Stimulated activated CD8-positive, alpha-beta memory T cell treated with anti-CD3 and anti-CD28 coated beads, Interleukin-15, amount 100 ng/mL, for 24 hours (primary cell): ENCODE measurements around the gene ATP6V0D1.

Experiments used
- DNase-seq: peaks from one replicate; pipeline ENCODE4 v3.0.0-alpha.2; 2020; ENCODE audit warnings: low read depth

The ATP6V0D1 gene

DNA sequence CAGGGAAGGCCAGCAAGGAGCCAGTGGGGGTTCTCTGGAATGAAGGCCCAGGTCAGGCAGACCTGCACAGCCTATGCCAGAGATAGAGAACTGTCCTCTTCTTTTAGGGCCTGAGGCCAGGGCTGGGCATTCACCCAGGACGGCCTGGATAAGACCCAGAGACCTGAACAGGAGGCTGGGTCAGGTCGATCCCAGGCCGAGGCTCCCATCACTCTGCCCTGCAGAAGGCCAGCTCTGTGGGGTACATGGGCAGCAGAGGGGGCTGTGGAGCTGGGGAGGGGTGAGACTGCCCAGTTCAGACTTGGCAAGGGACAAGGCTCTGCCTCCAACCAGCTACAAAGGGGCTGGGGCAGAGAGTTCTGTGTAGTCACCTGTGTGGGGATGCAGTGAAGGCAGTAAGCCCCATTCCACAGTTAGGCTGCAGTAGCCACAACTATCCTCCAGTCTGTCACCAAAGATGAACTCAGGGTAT is 35.5 kb downstream of the ATP6V0D1 start:
- no peak for DNase-seq

DNA sequence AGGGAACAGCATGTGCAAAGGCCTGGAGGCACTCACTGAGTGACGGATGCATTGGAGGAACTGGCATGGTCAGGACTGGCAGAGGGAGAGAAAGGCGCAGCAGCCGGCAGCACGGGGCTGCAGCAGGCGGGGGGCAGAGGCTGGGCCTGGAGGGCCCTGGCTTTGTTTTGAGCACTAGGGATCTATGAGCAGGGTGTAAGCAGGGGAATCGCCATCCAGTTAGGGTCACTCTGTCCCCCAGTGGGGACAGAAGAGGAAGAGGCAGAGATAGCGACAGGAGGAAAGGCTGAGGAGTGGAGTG is 35.9 kb downstream of the ATP6V0D1 start:
- DNase-seq = no peak

DNA sequence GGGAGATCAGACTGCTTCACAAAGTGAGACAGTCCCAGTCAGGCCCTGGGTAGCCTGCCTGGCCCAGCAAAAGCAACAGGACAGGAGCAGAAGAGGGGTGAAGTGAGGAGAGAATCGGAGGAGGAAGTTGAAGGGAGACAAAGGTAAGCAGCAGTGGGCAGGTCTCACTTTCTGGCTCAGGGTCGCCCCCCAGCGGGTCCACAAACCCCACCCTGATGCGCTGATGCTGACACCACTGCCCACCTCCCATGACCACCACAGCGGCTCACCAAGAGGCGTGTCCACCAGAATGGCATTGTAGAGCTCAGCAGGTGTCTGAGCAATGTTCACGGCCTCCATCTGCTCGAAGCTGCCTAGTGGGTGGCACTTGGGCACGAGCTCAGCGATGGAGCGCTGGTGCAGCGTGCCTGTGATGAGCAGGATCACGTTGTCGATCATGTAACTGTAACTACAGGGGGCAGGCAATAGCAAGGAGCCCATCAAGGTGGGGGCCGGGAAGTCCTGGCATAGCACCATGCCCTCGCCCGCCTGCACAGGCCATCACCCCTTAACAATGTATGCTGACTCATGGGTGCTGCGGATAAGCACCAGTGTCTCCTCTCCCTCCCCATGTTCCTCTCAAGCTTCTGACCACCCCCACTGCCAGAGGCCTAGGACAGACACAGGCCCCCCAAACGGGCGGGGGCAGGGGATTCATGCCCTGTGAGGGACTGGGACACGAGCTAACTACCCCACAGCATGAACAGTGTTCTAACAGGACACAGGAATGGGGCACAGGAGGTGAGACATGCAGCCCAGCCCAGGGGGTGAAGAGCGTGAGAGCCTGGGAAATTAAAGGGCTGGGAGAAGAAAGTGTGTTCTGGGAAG is 36.5 kb downstream of the ATP6V0D1 start:
- DNase-seq = no peak

DNA sequence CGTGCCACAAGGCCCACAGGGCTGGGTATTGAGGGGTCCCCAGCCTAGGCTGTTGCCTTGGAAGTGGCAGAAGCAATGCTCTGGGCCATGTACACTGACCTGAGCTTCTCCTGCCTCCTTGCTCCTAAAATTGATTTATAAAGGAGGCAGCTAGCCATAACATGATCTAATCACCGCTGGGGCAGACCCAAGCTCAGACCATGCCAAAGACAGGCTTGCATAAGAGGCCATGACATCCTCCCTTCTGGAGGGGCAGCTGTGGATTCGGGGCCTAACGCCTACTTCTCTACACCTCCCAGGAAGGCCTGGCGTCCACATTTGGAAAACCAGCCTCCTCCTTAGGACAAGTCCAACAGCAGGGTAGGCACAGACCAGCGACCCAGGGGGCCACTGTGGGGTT is 37.7 kb downstream of the ATP6V0D1 start:
- DNase-seq = no peak

DNA sequence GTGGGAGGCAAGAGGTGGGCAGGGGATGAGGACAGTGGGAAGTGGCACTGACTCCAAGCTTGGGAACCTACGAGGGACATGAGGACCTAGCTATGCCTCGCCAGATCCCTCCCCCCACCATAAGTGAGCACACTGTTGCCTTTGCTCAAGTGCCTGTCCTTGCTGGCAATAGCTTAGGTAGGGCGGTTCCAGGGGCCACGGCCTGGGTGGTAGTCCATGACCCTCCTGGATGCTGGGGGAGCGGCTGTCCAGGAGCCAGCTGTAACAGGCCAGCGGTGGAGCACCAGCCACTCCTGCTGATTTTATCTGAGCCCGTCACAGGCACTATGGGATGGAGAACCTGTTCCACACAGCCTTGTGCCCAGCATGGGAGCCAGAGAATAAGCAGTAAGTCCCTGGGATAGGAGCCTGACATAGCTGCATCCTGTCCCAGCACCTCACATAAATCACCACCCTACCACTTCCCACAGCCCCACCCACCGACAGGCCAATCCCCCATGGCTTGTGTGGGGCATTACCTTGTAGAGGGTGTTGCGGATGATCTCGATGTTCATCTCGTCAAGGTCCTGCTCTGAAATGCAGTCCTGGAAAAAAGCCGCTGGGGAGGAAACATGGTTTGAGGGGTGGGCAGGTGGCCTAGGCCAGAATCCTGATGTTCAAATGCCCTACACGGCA is 38.2 kb downstream of the ATP6V0D1 start:
- no peak for DNase-seq

DNA sequence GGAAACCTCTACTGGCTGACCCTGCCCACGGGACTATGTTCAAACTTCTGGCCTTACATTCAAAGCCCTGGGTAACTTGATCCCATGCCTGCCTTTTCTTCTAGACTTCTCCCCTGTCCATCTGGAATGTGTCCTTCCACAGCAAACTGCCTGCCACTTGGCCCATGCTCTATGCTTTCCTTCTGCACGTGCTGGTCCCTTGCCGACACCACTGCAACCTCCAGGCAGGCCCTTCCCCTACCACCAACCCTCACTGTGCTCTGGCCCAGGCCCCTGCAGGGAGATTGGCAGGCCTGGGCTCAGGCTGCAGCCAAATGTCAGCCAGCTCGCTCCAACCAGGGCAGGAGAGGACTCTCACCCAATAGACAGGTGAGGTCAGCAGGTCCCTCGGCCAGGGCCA is 39.0 kb downstream of the ATP6V0D1 start:
- no peak for DNase-seq

DNA sequence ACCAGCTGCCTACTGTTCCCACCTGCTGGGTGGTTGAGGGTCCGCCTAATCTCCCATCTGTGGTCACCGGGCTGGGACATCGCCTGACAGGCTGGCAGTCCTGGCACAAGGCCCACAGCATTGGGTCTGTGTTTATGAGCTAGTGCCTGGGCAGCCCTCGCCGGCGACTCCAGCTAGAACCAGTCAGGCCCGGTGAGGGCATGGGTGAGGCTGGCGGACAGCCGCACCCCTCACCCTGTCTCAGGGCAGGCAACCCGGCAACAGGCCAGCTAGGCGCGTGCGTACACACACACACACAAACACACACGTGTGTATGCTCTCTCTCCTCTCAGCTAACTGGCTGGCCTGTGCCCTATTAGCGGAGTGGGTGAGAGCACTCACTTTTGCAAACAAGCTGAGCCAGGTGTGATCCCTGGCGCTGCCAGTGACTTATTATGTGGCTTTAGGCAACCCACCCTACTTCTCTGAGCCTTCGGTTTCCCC is 39.6 kb downstream of the ATP6V0D1 start:
- no peak for DNase-seq

DNA sequence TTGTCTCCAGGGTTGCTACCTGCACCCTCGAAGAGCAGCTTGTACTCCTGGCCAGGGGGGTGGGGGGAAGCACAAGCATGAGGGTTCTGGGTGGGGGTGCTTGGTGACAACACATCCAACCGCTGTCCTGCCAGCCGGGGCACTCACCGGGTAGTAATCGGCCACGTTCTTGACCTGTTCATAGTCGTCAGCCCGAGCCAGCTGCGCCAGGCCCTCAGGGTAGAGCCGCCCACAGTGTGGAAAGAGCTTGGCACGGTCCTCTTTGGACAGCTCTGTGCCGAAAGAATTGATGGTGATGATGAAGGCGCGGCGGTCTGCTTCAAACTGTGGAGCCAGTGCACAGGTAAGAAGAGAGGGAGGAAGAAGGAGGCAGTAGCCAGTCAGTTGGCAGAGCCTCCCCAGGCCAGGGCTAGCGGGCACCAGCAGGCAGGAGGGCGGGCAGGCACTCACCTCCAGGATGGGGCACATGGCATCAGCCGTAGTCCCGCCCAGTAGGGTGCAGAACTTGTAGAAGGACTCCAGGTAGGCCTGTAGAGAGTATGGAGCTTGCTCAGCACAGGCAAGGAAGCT is 42.0 kb downstream of the ATP6V0D1 start:
- DNase-seq = no peak

DNA sequence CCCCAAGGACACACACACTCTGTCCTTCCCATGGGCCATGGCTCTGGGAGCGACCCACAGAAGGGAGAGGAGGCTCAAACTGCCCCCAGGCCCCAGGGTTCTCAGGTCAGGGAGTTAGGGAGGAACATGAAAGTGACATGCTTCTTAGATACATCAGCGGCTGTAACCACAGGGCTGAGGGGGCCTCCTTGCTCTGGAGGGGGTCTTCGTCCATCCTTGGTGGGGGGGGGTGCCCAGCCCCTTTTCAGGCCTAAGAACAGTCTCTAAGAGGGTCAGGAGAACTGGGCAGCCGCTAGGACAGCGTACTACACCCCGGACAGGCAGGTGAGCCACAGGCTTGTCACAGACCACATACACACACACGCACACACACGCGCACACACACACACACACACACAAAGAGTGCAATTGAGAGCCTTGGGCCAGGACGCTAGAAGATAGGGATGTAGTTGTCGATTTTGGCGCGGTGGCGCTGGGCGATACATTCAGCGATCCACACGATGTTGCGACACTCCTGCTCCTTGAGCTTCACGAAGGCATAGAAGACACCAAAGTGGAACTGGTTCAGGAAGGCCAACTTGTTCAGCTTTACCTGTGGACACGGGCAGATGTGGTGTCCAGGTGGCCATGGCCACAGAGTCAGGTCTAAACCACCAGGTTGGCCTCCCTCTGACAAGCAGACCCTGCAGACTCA is 42.7 kb downstream of the ATP6V0D1 start:
- DNase-seq = no peak

DNA sequence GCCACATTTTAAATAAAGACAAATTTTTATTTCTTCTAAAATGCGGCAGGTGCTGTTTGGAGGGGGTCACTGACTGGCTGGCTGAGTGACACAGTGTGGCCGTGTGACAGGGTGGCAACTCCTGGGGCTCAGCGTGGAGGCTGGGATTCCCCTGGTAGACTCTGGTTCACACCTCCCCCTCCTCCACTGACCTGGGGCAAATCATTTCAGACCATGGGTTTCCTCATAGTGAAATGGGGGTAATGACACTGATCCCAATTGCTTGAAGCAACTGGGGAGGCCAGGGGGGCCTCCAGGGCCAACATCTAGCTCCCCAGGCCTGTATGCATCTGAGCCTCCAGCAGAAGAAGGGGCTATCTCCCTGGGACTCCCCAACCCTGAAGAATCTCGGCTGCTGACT is 43.4 kb downstream of the ATP6V0D1 start:
- DNase-seq = no peak

DNA sequence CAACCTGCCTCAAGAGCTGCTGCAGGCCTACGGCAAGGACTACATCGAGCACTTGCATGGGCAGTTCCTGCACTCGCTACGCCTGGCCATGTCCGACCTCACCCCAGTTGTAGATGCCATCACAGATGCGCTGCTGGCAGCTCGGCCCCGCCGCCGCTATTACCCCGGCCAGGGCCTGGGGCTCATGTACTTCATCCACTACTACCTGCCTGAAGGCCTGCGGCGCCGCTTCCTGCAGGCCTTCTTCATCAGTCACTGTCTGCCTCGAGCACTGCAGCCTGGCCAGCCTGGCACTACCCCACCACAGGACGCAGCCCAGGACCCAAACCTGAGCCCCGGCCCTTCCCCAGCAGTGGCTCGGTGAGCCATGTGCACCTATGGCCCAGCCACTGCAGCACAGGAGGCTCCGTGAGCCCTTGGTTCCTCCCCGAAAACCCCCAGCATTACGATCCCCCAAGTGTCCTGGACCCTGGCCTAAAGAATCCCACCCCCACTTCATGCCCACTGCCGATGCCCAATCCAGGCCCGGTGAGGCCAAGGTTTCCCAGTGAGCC is 44.2 kb downstream of the ATP6V0D1 start:
- no peak for DNase-seq

DNA sequence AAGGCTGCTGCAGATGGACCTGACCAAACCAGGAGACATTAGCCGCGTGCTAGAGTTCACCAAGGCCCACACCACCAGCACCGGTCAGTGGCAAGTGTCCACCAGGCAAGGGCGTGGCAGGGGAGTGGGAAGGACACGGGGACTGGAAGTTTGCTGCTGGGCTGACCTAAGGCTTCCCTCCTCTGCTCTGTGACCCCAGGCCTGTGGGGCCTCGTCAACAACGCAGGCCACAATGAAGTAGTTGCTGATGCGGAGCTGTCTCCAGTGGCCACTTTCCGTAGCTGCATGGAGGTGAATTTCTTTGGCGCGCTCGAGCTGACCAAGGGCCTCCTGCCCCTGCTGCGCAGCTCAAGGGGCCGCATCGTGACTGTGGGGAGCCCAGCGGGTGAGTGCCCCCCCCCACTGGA is 45.2 kb downstream of the ATP6V0D1 start:
- no peak for DNase-seq

DNA sequence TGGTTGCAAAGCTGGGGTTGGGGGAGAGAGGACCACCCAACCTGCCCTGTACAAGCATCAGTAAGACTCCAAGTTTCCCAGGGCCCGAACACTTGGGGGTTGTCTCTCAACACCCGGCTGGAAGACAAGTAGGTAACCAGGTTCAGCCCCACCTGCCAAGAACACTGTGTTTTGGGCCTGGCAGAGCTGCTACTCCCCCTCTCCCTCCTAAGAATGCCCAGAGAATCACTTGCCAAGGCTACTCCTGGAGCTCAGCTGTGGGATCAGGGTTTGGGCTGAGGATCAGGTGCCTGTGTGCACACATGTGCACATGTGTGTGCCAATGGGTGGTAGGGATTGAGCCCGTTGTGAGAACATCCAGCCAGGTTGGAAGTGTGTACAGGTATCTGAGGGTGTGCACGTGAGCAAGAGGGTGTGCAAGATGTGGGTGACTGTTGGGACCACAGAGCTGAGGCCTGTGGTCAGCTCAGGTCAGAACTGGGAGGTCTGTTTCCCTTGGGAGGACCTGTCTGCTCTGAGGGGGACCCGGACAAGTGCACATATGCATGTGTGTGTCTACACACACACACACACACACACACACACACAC is 47.7 kb downstream of the ATP6V0D1 start:
- no peak for DNase-seq

DNA sequence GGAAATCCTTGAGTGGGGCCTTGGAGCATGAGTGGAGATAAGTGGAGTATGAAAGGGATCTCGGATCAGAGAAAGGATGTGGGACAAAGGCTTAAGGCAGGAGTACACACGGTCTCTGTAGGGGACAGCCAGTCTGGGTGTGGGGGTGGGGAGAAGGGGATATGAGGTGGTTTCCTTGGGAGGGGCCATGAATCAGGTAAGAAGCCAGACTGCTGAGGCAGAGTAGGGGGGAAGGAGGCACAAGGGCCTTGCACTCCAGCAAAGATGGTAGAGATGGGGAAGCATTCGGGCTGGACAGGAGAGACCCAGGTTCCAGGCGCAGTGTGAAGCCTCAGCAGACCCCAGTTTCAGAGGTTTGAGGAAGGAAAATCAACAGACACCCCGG is 48.5 kb downstream of the ATP6V0D1 start:
- no peak for DNase-seq

DNA sequence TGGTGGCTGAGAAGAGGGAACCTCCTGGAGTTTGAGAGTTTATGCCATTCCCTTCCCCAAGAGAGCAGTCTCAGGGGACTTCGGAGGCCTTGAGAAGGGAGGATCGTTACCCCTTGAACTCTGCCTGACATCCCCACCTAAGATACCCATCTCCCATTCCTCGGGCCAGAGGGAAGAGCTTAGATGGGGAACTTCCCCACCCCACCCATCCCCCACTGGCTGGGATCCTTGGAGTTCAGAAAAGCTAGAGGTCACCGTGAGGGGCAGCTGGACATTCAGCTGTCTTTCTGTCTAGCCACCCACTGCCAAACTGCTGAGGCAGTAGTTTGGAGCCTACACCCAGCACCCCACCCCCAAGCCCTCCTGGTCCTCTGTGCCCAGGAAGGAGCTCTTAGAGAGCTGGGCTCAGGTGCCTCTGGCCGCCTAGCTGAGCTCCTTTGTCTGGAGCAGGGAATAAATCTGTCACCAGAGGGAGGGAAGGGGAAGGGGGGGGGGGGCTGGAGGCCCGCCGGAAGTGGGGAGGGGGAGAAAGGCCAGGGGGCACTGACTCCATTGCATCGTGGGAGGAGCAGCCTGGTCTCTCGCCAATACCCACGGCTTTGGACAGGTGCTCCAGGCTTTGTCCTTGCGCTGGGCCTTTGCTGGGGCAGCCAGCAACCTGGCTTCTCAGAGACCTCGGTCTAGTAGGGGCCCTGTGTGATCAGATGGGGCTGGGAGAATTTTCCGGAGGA is 49.0 kb downstream of the ATP6V0D1 start:
- no peak for DNase-seq

DNA sequence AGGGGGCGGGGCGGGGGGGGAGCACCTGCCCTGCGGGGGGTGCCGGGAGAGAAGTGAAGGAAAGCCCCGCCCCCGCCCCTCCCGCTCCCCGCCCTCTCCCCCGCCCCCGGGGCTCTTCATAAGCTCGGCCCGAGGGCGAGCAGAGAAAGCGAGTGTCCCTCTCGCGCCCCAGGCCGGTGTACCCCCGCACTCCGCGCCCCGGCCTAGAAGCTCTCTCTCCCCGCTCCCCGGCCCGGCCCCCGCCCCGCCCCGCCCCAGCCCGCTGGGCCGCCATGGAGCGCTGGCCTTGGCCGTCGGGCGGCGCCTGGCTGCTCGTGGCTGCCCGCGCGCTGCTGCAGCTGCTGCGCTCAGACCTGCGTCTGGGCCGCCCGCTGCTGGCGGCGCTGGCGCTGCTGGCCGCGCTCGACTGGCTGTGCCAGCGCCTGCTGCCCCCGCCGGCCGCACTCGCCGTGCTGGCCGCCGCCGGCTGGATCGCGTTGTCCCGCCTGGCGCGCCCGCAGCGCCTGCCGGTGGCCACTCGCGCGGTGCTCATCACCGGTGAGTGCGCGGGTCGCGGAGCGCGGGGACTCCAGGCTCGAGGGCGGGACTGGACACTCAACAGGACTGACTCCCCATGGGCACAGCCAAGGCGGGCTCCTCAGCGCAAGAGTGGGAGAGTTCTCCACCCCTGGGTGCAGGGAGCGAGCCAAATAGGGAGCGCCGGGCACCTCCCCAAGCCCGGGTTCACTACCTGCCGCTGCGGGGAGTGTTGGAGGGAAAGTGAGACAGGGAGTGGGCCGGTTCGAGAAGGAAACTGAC is 49.8 kb downstream of the ATP6V0D1 start, which contains the start of gene HSD11B2:
Gene HSD11B2 (plus strand): TSS at position 145 of the 798 bp plus-strand sequence. CDS start 128 bp downstream, at position 273.
- no peak for DNase-seq

DNA sequence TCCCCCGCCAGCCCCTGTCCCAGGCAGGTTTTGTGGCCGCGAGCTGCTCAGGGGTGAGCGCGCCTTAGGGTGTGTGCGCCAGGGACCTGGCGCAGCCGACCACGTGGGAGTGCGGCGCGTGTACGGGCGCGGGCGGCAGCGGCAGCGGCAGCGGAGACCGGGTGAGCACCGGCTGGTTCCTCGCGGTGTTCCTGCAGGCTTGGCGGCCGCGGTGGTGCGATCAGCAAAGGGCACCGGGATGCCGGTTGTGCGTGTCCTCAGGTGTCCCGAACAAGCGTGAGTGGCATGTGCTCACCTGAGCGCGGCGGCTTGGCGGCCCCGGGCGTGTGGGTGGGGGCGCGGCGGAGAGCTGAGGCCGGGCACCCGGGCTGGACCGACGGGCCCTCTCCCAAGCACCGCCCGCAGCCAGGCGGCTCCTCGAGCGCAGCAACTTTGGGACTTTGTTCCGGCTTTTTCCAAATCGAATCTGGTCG is 50.4 kb downstream of the ATP6V0D1 start:
- DNase-seq = no peak

DNA sequence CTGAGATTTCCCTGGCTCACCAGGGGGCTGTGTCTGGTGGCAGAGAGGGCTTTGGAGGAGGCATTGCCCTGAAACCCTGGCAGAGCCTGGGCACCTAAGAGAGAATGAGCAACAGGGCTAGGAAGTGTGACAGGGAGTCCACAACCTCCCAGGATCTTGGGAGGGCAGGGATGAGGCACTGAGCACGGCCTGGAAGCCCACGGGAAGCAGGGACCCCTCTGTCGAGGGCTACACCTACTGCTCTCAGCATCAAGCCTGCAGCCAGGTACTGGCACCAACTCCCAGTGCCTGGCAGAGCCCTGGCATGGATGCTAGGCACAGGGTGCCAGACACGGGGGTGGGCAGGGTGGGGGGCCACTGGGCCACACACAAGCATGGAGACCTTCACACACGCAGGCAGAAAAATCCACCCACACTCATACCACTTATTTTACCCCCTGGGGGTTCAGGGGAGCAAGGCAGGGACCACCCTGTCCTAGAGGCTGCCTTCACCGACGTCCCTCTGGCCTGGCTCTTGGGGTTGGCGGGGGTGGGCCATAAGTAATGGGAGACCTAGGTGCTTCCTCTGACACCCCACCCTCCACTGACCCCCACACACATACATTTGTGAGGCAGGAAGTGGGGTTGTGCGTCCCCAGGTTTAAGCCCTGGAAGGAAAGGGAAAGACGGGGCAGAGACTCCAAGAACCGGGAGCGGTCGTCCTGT is 51.0 kb downstream of the ATP6V0D1 start:
- no peak for DNase-seq

DNA sequence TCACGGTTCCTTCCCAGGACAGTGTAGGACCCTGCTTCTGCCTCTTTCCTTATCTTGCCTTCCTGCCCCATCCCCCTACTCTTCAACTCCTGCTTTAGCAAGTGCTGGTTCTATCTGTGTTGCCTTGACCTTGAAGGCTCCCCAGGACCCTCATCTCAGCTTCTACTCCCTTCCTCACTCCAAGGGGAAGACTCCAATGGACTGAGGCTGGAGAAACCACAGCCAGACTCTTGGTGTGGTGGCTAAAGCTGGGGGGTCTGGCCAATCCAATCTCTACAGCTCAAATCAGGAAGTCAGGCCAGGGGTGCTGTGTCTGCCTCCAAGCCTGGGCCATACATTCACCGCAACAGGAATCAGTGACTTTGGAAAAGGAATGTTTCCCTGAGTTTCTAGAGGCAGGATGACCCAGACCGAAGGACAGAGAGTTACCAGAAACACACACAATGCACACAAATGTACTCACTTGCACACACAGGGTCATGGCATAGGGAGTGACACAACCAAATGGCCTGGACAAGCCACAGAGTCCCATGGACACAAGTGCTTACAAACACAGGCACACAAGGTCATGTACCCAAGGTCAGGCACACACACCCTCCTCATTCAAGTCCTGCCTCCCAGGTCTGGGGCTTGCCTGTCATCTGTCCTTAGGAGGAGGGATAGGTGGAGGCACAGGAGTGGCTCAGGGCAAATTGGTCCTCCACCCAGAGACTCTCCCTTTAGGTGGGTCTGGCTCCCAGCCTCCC is 51.7 kb downstream of the ATP6V0D1 start:
- no peak for DNase-seq
